Measurements from ENCODE around the gene KRTAP7-1. TPM values are rescaled to one million over a fixed set of nuclear protein-coding genes. Genes with fewer than 3 reads are reported as not detected.

Gene KRTAP7-1
- polyA plus RNA-seq (2013, experiment 1 of 2), result not detected
- polyA plus RNA-seq (2013, experiment 2 of 2), result not detected

DNA sequence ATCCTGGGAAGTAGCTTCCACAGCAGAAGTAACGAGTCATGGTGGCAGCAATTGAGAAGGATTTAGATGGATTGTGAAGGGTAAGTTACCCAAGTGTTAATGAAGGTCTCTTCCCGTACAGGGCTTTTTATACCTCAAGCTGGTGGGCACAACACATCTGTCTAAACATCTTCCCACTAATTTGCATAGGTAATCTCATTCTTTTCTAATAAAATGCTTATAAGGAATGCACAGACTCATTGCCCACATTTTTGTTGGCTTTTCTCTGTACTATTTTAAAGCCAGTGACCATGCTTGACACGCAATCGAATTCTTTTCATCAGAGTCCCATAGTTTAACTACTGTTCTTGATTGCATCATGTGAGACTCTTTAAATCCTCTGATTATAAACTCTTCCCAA lies at the start of gene KRTAP7-1:
Gene KRTAP7-1, minus strand, starts transcription at position 101 of the 400 bp plus-strand sequence. Its CDS starts 61 bp downstream, at position 40.
- no peak within 1 kb of the TSS for H3K4me2 ChIP-seq (ENCODE audit: low read length, poor library complexity, severe bottlenecking)
- WGBS, result 67% methylated on average over 4 of the region's 4 CpGs
- H3K36me3 ChIP-seq (ENCODE audit: control insufficient read depth in 1 of 2, insufficient read depth in 2 of 2, low read depth in 1 of 2, low read length in 2 of 2), result no peaks in the 10 kb centered on the region
- no peak within 1 kb of the TSS for H3K18ac ChIP-seq (ENCODE audit: low read depth in 1 of 2, low read length in 2 of 2)
- no peak within 1 kb of the TSS for H2AFZ ChIP-seq (ENCODE audit: low read depth, low read length)
- no peaks in the 10 kb centered on the region for H3K4me1 ChIP-seq (ENCODE audit: control insufficient read depth, insufficient read depth, low read depth, low read length)
- no peak within 1 kb of the TSS for H3K14ac ChIP-seq (ENCODE audit: low read length in 2 of 2)
- H2AK5ac ChIP-seq (ENCODE audit: low read length, severe bottlenecking), result no peak within 1 kb of the TSS
- no peak for DNase-seq
- H2BK120ac ChIP-seq (ENCODE audit: low read depth, low read length), result no peak within 1 kb of the TSS
- H2BK12ac ChIP-seq (ENCODE audit: low read length in 2 of 2), result no peak within 1 kb of the TSS
- no peak within 1 kb of the TSS for H3K9ac ChIP-seq (ENCODE audit: low read length)
- no peak within 1 kb of the TSS for H4K91ac ChIP-seq (ENCODE audit: low read length)
- H3K27ac ChIP-seq (ENCODE audit: low read length, poor library complexity, severe bottlenecking), result no peak within 1 kb of the TSS
- no peak within 1 kb of the TSS for H3K4ac ChIP-seq (ENCODE audit: low read depth in 1 of 2, low read length in 2 of 2)
- H3K79me1 ChIP-seq (replicated peaks; ENCODE audit: low read length, poor library complexity, severe bottlenecking), result no peaks in the 10 kb centered on the region
- H3K9me3 ChIP-seq (ENCODE audit: control insufficient read depth, low read length), result peaks cover 18% of the 10 kb centered on the region
- no peak within 1 kb of the TSS for H3K4me3 ChIP-seq (ENCODE audit: insufficient read depth in 1 of 2, low read depth in 1 of 2, low read length in 2 of 2)
- no peak within 1 kb of the TSS for H2BK15ac ChIP-seq (ENCODE audit: low read depth, poor library complexity, severe bottlenecking)
- no peak within 1 kb of the TSS for H3K23ac ChIP-seq (ENCODE audit: low read length in 2 of 2)
- no peaks in the 10 kb centered on the region for H3K27me3 ChIP-seq (ENCODE audit: control insufficient read depth in 1 of 2, insufficient read depth in 1 of 2, low read length in 2 of 2)
- no peak within 1 kb of the TSS for H4K8ac ChIP-seq (ENCODE audit: low read length)
- no peak within 1 kb of the TSS for H2BK5ac ChIP-seq (ENCODE audit: low read depth, low read length, poor library complexity, severe bottlenecking)

- no peak overlapping the region for H4K91ac ChIP-seq (ENCODE audit: low read length)
- no peaks in the 10 kb centered on the region for H3K36me3 ChIP-seq (ENCODE audit: control insufficient read depth in 1 of 2, insufficient read depth in 2 of 2, low read depth in 1 of 2, low read length in 2 of 2)
- H2BK120ac ChIP-seq (ENCODE audit: low read depth, low read length), result no peak overlapping the region
- H3K4me3 ChIP-seq (ENCODE audit: insufficient read depth in 1 of 2, low read depth in 1 of 2, low read length in 2 of 2), result no peak overlapping the region
- no peaks in the 10 kb centered on the region for H3K79me1 ChIP-seq (replicated peaks; ENCODE audit: low read length, poor library complexity, severe bottlenecking)
- H2BK15ac ChIP-seq (ENCODE audit: low read depth, poor library complexity, severe bottlenecking), result no peak overlapping the region
- no peak overlapping the region for H3K9ac ChIP-seq (ENCODE audit: low read length)
- H3K27ac ChIP-seq (ENCODE audit: low read length, poor library complexity, severe bottlenecking), result no peak overlapping the region
- WGBS, result no CpG with 5 or more reads among the region's 2 CpGs
- H3K4ac ChIP-seq (ENCODE audit: low read depth in 1 of 2, low read length in 2 of 2), result no peak overlapping the region
- H4K8ac ChIP-seq (ENCODE audit: low read length), result no peak overlapping the region
- H3K9me3 ChIP-seq (ENCODE audit: control insufficient read depth, low read length), result no peaks in the 10 kb centered on the region
- H2AK5ac ChIP-seq (ENCODE audit: low read length, severe bottlenecking), result no peak overlapping the region
- no peak overlapping the region for H2BK12ac ChIP-seq (ENCODE audit: low read length in 2 of 2)
- H3K27me3 ChIP-seq (ENCODE audit: control insufficient read depth in 1 of 2, insufficient read depth in 1 of 2, low read length in 2 of 2), result no peaks in the 10 kb centered on the region
- no peak overlapping the region for H2AFZ ChIP-seq (ENCODE audit: low read depth, low read length)
- H3K4me1 ChIP-seq (ENCODE audit: control insufficient read depth, insufficient read depth, low read depth, low read length), result no peaks in the 10 kb centered on the region
- H3K14ac ChIP-seq (ENCODE audit: low read length in 2 of 2), result no peak overlapping the region
- no peak overlapping the region for H3K4me2 ChIP-seq (ENCODE audit: low read length, poor library complexity, severe bottlenecking)
- H2BK5ac ChIP-seq (ENCODE audit: low read depth, low read length, poor library complexity, severe bottlenecking), result no peak overlapping the region
- H3K23ac ChIP-seq (ENCODE audit: low read length in 2 of 2), result no peak overlapping the region
- DNase-seq, result no peak
- no peak overlapping the region for H3K18ac ChIP-seq (ENCODE audit: low read depth in 1 of 2, low read length in 2 of 2)
These were observed 45.0 kb upstream of the KRTAP7-1 start for GRCh38 chr21:30874526-30874925.

DNA sequence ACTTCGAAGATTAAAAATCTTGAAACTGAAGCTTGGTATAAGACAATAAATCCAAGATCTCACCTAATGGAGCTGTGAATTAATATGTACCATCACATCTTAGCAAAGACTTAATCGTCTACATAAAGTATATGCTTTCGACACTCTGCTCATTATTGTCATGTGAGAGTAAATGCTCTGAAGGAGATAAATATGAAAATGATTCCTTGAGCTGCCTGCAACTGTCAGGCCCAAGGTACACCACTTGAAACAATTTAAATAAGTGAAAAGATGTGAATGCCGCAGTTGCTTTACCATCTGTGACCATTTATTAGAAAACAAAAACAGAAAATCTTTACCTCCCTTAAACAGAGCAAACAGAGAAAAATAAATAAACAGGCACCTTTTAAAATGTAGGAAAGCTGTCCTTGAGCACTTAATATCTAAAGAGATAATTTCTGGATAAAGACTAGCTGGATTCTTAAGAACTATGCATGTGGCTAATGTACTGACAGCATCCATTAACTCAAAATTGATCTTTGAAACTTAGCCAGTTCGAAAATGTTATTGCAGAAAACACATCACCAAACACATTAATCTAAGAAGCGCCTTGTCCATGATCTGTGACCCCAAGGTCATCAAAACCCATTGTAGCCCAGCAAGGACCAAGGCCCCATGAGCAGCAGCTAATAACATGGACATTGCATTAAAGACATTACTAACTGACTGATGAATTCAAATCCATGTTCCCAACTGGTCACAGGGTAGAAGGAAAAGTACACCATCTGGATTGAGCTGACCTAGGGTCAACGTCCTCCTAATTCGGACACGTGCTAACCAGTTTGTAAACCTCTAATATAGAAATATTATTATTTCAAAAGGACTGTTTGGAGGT lies 18.3 kb upstream of the KRTAP7-1 start:
- no peak overlapping the region for H3K23ac ChIP-seq (ENCODE audit: low read length in 2 of 2)
- H3K36me3 ChIP-seq (ENCODE audit: control insufficient read depth in 1 of 2, insufficient read depth in 2 of 2, low read depth in 1 of 2, low read length in 2 of 2), result no peaks in the 10 kb centered on the region
- no peak for DNase-seq
- no peak overlapping the region for H2AK5ac ChIP-seq (ENCODE audit: low read length, severe bottlenecking)
- H2BK120ac ChIP-seq (ENCODE audit: low read depth, low read length), result no peak overlapping the region
- no peak overlapping the region for H3K9ac ChIP-seq (ENCODE audit: low read length)
- no peak overlapping the region for H2BK5ac ChIP-seq (ENCODE audit: low read depth, low read length, poor library complexity, severe bottlenecking)
- H3K27me3 ChIP-seq (ENCODE audit: control insufficient read depth in 1 of 2, insufficient read depth in 1 of 2, low read length in 2 of 2), result no peaks in the 10 kb centered on the region
- H3K27ac ChIP-seq (ENCODE audit: low read length, poor library complexity, severe bottlenecking), result no peak overlapping the region
- H3K18ac ChIP-seq (ENCODE audit: low read depth in 1 of 2, low read length in 2 of 2), result no peak overlapping the region
- H4K8ac ChIP-seq (ENCODE audit: low read length), result no peak overlapping the region
- H2BK15ac ChIP-seq (ENCODE audit: low read depth, poor library complexity, severe bottlenecking), result no peak overlapping the region
- no peaks in the 10 kb centered on the region for H3K9me3 ChIP-seq (ENCODE audit: control insufficient read depth, low read length)
- no peak overlapping the region for H3K4ac ChIP-seq (ENCODE audit: low read depth in 1 of 2, low read length in 2 of 2)
- H3K14ac ChIP-seq (ENCODE audit: low read length in 2 of 2), result no peak overlapping the region
- 60% methylated on average over 5 of the region's 9 CpGs for WGBS
- no peaks in the 10 kb centered on the region for H3K79me1 ChIP-seq (replicated peaks; ENCODE audit: low read length, poor library complexity, severe bottlenecking)
- H3K4me1 ChIP-seq (ENCODE audit: control insufficient read depth, insufficient read depth, low read depth, low read length), result no peaks in the 10 kb centered on the region
- no peak overlapping the region for H3K4me2 ChIP-seq (ENCODE audit: low read length, poor library complexity, severe bottlenecking)
- no peak overlapping the region for H2AFZ ChIP-seq (ENCODE audit: low read depth, low read length)
- no peak overlapping the region for H4K91ac ChIP-seq (ENCODE audit: low read length)
- no peak overlapping the region for H3K4me3 ChIP-seq (ENCODE audit: insufficient read depth in 1 of 2, low read depth in 1 of 2, low read length in 2 of 2)
- no peak overlapping the region for H2BK12ac ChIP-seq (ENCODE audit: low read length in 2 of 2)

DNA sequence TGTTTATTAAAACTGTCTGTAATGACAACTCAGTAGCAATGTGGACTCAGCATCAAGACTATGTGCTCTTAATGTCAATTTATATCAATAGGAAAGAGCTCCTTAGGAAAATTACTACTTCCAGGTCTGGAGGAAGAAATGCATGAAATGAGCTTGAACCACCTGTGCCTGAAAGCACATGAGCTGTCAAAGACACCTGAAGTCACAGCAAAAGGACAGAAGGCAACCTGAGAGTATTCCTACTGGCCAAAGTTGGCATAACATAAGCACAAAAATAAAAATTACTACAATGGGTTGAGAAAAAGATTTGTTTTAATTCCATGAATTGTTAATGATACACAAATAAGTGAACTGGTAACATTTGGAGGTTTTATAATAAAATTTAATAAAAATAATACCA lies 13.4 kb upstream of the KRTAP7-1 start:
- H2AK5ac ChIP-seq (ENCODE audit: low read length, severe bottlenecking), result no peak overlapping the region
- H3K4me2 ChIP-seq (ENCODE audit: low read length, poor library complexity, severe bottlenecking), result no peak overlapping the region
- H3K36me3 ChIP-seq (ENCODE audit: control insufficient read depth in 1 of 2, insufficient read depth in 2 of 2, low read depth in 1 of 2, low read length in 2 of 2), result no peaks in the 10 kb centered on the region
- H3K14ac ChIP-seq (ENCODE audit: low read length in 2 of 2), result no peak overlapping the region
- no peak overlapping the region for H3K4ac ChIP-seq (ENCODE audit: low read depth in 1 of 2, low read length in 2 of 2)
- H2BK120ac ChIP-seq (ENCODE audit: low read depth, low read length), result no peak overlapping the region
- H3K27me3 ChIP-seq (ENCODE audit: control insufficient read depth in 1 of 2, insufficient read depth in 1 of 2, low read length in 2 of 2), result no peaks in the 10 kb centered on the region
- H3K79me1 ChIP-seq (replicated peaks; ENCODE audit: low read length, poor library complexity, severe bottlenecking), result no peaks in the 10 kb centered on the region
- no peak overlapping the region for H2BK12ac ChIP-seq (ENCODE audit: low read length in 2 of 2)
- H2BK5ac ChIP-seq (ENCODE audit: low read depth, low read length, poor library complexity, severe bottlenecking), result no peak overlapping the region
- no peaks in the 10 kb centered on the region for H3K9me3 ChIP-seq (ENCODE audit: control insufficient read depth, low read length)
- no peak overlapping the region for H4K8ac ChIP-seq (ENCODE audit: low read length)
- H3K18ac ChIP-seq (ENCODE audit: low read depth in 1 of 2, low read length in 2 of 2), result no peak overlapping the region
- no peak overlapping the region for H2BK15ac ChIP-seq (ENCODE audit: low read depth, poor library complexity, severe bottlenecking)
- no peak overlapping the region for H4K91ac ChIP-seq (ENCODE audit: low read length)
- H2AFZ ChIP-seq (ENCODE audit: low read depth, low read length), result no peak overlapping the region
- DNase-seq, result no peak
- no peak overlapping the region for H3K4me3 ChIP-seq (ENCODE audit: insufficient read depth in 1 of 2, low read depth in 1 of 2, low read length in 2 of 2)
- no peak overlapping the region for H3K9ac ChIP-seq (ENCODE audit: low read length)
- H3K4me1 ChIP-seq (ENCODE audit: control insufficient read depth, insufficient read depth, low read depth, low read length), result no peaks in the 10 kb centered on the region
- no peak overlapping the region for H3K23ac ChIP-seq (ENCODE audit: low read length in 2 of 2)
- no peak overlapping the region for H3K27ac ChIP-seq (ENCODE audit: low read length, poor library complexity, severe bottlenecking)
